Measurements from ENCODE around the gene CCDC90B.
"Not testable (repeated sequence)": the region's sequence is repeated elsewhere in the genome, so short reads cannot be mapped to it uniquely, and the experiment has no call there.

CCDC90B gene, protein sequence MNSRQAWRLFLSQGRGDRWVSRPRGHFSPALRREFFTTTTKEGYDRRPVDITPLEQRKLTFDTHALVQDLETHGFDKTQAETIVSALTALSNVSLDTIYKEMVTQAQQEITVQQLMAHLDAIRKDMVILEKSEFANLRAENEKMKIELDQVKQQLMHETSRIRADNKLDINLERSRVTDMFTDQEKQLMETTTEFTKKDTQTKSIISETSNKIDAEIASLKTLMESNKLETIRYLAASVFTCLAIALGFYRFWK

DNA sequence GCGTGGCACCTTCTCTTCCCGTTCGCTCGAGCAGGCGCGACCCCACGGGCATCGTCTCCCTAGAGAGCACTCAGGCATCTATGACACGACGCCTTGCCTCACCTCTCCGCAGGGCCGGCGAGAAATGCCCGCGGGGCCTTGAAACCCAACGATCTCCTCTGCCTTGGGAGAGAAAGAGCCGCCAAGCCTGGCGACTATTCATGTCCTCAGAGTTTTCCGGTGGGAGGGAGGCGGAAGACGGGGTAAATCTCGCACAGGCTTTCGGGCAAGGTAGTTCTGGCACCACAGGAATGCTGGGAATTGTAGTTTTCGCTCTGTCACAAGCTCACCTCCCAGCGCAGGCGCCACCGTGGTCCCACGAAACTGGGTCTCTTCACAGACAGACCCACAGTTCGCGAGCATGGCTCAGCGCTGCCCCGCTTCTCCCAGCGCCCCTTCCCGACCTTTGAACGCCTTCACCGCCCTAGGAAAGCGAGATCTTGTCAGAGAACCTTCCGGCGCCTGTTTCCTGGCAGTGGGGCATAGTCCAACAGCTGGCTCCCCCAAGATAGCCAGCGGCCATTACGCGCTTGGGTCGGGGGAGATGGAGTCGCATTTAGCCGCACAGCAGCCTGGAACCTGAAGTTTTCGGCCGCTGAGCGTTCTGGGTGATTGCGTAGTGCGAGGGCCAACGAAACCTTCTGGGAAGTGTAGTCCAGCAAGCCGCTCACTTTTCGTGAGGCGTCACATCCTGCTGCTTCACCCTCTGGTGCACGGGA, at the start of gene CCDC90B:
Gene CCDC90B (minus strand): TSS at position 597 of the 758 bp plus-strand sequence. CDS start 395 bp downstream, at position 202.
- peak; percentile 86 to 92 (median 91) for DNase-seq (ENCODE audit: low read depth in 3 of 3)

GRCh38 chr11:83335446-83336070, 49.4 kb upstream of the CCDC90B start:
- no peak for DNase-seq (ENCODE audit: low read depth in 3 of 3)

GRCh38 chr11:83330303-83330702, 44.1 kb upstream of the CCDC90B start:
- no peak for DNase-seq (ENCODE audit: low read depth in 3 of 3)

GRCh38 chr11:83326326-83326725, 40.2 kb upstream of the CCDC90B start:
- DNase-seq (ENCODE audit: low read depth in 3 of 3) = no peak

DNA sequence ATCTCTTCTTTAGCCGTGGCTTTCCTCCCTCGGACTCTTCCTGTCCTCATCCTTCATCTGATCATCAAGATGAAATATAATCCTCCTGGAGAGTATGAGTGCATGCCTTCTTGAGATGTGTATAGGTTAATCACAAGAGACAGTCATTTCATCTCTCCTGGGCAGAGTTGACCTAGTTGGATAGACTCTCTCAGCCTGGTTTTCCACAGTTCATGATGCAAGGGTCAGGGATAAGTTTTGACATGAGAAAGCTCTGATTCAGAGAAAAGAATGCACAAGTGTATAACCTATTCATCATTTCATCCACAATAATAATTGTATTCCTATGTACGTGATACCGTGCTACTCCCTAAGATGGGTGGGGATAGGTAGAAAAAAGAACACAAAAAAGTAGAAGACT, 33.2 kb upstream of the CCDC90B start:
- no peak for DNase-seq (ENCODE audit: low read depth in 3 of 3)

DNA sequence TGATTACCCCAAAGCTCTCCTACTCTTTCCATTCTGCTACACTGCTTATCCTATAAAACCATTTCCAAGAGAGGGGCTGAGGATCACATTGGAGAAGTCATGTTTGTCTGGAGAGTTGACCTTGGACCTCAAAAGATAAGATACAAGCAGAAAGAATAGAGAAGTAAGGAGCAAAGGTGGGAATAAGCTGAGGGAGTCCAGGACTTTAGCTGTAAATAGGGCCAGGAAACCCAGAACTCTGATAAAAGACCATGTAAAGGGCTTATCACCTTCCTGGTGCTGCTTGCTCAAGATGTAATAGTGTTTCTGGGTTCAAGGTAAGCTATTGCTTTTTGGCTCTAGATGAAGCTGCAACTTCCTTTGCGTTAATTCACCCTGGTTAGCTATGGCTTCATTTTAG, 32.8 kb upstream of the CCDC90B start:
- DNase-seq (ENCODE audit: low read depth in 3 of 3) = no peak

- DNase-seq (ENCODE audit: low read depth in 3 of 3) = no peak
Observed at GRCh38 chr11:83317757-83318690, 31.9 kb upstream of the CCDC90B start.

- not testable (repeated sequence) for DNase-seq (ENCODE audit: low read depth in 3 of 3)
Observed at GRCh38 chr11:83316897-83317268, 30.7 kb upstream of the CCDC90B start.

- not testable (repeated sequence) for DNase-seq (ENCODE audit: low read depth in 3 of 3)
Observed at GRCh38 chr11:83316143-83316896, 30.2 kb upstream of the CCDC90B start.

DNA sequence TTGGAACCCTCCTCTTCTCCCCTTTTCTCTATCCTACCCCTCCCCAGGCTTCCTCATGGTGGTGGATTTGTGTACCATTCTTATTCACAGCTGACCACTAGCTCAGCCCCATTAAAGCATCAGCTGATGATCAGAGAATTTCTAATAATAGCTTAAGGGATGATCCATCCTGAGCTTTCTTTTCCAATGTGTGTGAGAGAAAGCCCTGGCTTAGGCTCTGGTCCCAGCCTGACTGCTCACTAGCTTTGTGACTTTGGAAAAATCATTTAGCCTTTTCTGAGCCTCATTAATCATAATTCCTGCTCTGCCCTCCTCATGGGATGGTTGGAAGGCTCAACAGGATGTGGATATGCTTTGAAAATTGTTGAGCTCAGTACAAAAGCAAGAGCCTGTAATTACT, 26.3 kb upstream of the CCDC90B start:
- DNase-seq (ENCODE audit: low read depth in 3 of 3) = no peak

GRCh38 chr11:83311701-83312100, 25.5 kb upstream of the CCDC90B start:
- DNase-seq (ENCODE audit: low read depth in 3 of 3) = no peak

- no peak for DNase-seq (ENCODE audit: low read depth in 3 of 3)
Observed at GRCh38 chr11:83310718-83311117, 24.6 kb upstream of the CCDC90B start.

- not testable (repeated sequence) for DNase-seq (ENCODE audit: low read depth in 3 of 3)
Observed at GRCh38 chr11:83308536-83308935, 22.4 kb upstream of the CCDC90B start.

- DNase-seq (ENCODE audit: low read depth in 3 of 3) = no peak
Observed at GRCh38 chr11:83306200-83307080, 20.3 kb upstream of the CCDC90B start.

DNA sequence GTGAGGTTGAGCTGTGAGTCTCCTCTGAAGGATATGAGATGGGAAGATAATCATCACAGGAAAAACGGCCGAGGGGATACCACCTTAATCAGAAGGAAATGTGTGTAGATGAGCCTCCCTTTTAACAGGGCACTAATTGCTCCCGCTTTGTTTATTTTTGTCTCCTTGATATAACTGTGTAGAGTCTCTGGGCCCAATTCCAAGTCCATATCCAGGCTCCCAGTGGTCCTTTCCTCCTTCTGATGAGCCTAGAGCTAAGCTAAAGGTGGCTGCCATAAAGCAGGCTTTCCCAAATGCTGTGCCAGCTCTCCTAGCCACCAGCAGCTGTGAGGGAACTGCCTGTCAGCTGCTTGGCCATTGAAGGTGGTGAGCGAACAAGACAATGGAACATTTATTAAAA, 17.1 kb upstream of the CCDC90B start:
- DNase-seq (ENCODE audit: low read depth in 3 of 3) = no peak

GRCh38 chr11:83302151-83302550, 16.0 kb upstream of the CCDC90B start:
- no peak for DNase-seq (ENCODE audit: low read depth in 3 of 3)

GRCh38 chr11:83299681-83300080, 13.5 kb upstream of the CCDC90B start:
- DNase-seq (ENCODE audit: low read depth in 3 of 3) = no peak

- DNase-seq (ENCODE audit: low read depth in 3 of 3) = no peak
Observed at GRCh38 chr11:83294208-83294607, 8.0 kb upstream of the CCDC90B start.

DNA sequence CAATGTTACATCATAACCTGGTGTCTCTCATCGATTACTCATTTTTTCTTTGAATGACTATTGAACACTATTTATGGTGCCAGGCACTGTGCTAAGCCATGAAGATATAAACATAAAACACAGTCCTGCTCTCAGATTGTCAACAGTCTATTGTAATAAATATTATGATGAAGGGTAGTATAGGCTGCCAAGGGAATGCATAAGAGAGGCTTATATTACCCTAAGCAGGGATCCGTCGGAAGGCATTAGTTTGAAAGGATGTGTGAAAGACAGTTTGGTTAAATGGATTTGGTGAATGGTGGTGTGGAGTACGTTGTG, 7.2 kb upstream of the CCDC90B start:
- DNase-seq (ENCODE audit: low read depth in 3 of 3) = no peak

Measured in stimulated activated CD4-positive, alpha-beta T cell treated with anti-CD3 and anti-CD28 coated beads, TNF-alpha, amount 100 ng/mL, for 24 hours (primary cell).